HCT116 (cell line): ENCODE data around the gene CDC42EP3.

Source experiments
- EZH2 ChIP-seq: fragments of 200-600 bp; sonication (generic); IDR thresholded peaks from 2 replicates; pipeline ENCODE4 v1.6.1; 2017; ENCODE audit warnings: antibody characterized with exemption, mixed run types
- EZH2phosphoT487 ChIP-seq: fragments of 200-600 bp; IDR thresholded peaks from 2 replicates; pipeline ENCODE4 v1.6.1; 2018; ENCODE audit warnings: antibody characterized with exemption, borderline replicate concordance
- FOSL1 ChIP-seq: IDR thresholded peaks from 2 replicates; pipeline ENCODE4 v1.6.1; 2012; ENCODE audit warnings: low read depth
- JUND ChIP-seq: IDR thresholded peaks from 2 replicates; pipeline ENCODE4 v1.6.1; 2012
- POLR2A ChIP-seq: IDR thresholded peaks from 2 replicates; pipeline ENCODE4 v1.7.0; 2011; ENCODE audit warnings: borderline replicate concordance; ENCODE audit not compliant: insufficient read depth, insufficient read length; ENCODE audit errors: extremely low read depth
- SIN3A ChIP-seq: IDR thresholded peaks from 2 replicates; pipeline ENCODE4 v1.6.1; 2012; ENCODE audit warnings: low read depth
- SP1 ChIP-seq: IDR thresholded peaks from 2 replicates; pipeline ENCODE4 v1.6.1; 2012; ENCODE audit warnings: low read depth
- TCF7L2 ChIP-seq: IDR thresholded peaks from 2 replicates; pipeline ENCODE4 v1.7.0; 2011; ENCODE audit warnings: borderline replicate concordance, inconsistent platforms; ENCODE audit not compliant: insufficient read depth, insufficient read length; ENCODE audit errors: extremely low read depth
- ZFX ChIP-seq: fragments of 450-650 bp; IDR thresholded peaks from 2 replicates; pipeline ENCODE4 v1.6.1; 2017
- ZNF274 ChIP-seq: fragments of 200-500 bp; sonication (Bioruptor generic); IDR thresholded peaks from 2 replicates; pipeline ENCODE4 v1.6.1; 2014; ENCODE audit warnings: mild to moderate bottlenecking, low read depth, low read length, inconsistent platforms
- TF ChIP-seq, protein P1 (sequence below), 3 experiments: fragments of 200-600 bp in 1 of 3; sonication (generic) in 1 of 3; IDR thresholded peaks in 2 of 3; conservative IDR thresholded peaks in 1 of 3; 2 replicates each; pipeline ENCODE4 v1.5.1; 2012 to 2017; ENCODE audit warnings: low read depth in 2 of 3, low read length in 2 of 3, antibody characterized with exemption in 1 of 3, borderline replicate concordance in 1 of 3, control low read depth in 1 of 3, mild to moderate bottlenecking in 1 of 3, mixed read lengths in 1 of 3, mixed run types in 1 of 3, moderate library complexity in 1 of 3; ENCODE audit not compliant: insufficient read depth in 1 of 3
- TF ChIP-seq, protein P2 (sequence below): IDR thresholded peaks from 2 replicates; pipeline ENCODE4 v1.6.1; 2011; ENCODE audit warnings: mild to moderate bottlenecking, low read length, moderate library complexity; ENCODE audit not compliant: insufficient replicate concordance; ENCODE audit errors: extremely low read depth
- TF ChIP-seq, protein P3 (sequence below): IDR thresholded peaks from 2 replicates; pipeline ENCODE4 v1.6.1; 2012; ENCODE audit warnings: low read depth

DNA sequence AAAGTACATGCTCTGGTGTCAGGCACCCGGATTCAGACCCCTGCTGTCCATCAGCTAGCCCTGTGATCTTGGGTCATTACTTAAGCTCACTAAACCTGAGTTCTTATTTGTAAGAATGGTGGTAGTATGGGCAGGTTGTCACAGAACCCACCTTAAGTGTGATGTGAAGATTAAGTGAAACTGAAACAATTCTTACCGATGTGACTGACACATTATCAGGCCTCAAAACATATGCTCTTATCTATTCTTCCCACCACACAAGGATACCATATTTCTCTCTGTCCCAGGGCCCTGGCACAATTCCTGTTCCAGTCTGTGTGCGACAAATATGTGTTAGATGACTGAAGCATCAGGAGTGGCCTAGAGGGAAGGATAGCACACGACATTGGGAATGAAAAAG is 11.0 kb upstream of the CDC42EP3 start:
- TF ChIP-seq EZH2 (no peak), EZH2phosphoT487 (no peak), ZNF274 (no peak), ZFX (no peak), POLR2A (no peak), JUND (no peak), FOSL1 (no peak), SIN3A (no peak), TCF7L2 (no peak), SP1 (no peak)
- TF ChIP-seq, protein P1, sequence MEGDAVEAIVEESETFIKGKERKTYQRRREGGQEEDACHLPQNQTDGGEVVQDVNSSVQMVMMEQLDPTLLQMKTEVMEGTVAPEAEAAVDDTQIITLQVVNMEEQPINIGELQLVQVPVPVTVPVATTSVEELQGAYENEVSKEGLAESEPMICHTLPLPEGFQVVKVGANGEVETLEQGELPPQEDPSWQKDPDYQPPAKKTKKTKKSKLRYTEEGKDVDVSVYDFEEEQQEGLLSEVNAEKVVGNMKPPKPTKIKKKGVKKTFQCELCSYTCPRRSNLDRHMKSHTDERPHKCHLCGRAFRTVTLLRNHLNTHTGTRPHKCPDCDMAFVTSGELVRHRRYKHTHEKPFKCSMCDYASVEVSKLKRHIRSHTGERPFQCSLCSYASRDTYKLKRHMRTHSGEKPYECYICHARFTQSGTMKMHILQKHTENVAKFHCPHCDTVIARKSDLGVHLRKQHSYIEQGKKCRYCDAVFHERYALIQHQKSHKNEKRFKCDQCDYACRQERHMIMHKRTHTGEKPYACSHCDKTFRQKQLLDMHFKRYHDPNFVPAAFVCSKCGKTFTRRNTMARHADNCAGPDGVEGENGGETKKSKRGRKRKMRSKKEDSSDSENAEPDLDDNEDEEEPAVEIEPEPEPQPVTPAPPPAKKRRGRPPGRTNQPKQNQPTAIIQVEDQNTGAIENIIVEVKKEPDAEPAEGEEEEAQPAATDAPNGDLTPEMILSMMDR (IDR thresholded peaks at IDR 0.05 in 2 of 3, conservative IDR thresholded peaks at IDR 0.05 in 1 of 3; ENCODE audit: borderline replicate concordance in 1 of 3, insufficient read depth in 1 of 3, low read depth in 2 of 3, low read length in 2 of 3): no peak
- TF ChIP-seq, protein P2, sequence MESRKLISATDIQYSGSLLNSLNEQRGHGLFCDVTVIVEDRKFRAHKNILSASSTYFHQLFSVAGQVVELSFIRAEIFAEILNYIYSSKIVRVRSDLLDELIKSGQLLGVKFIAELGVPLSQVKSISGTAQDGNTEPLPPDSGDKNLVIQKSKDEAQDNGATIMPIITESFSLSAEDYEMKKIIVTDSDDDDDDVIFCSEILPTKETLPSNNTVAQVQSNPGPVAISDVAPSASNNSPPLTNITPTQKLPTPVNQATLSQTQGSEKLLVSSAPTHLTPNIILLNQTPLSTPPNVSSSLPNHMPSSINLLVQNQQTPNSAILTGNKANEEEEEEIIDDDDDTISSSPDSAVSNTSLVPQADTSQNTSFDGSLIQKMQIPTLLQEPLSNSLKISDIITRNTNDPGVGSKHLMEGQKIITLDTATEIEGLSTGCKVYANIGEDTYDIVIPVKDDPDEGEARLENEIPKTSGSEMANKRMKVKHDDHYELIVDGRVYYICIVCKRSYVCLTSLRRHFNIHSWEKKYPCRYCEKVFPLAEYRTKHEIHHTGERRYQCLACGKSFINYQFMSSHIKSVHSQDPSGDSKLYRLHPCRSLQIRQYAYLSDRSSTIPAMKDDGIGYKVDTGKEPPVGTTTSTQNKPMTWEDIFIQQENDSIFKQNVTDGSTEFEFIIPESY: no peak
- TF ChIP-seq, protein P3, sequence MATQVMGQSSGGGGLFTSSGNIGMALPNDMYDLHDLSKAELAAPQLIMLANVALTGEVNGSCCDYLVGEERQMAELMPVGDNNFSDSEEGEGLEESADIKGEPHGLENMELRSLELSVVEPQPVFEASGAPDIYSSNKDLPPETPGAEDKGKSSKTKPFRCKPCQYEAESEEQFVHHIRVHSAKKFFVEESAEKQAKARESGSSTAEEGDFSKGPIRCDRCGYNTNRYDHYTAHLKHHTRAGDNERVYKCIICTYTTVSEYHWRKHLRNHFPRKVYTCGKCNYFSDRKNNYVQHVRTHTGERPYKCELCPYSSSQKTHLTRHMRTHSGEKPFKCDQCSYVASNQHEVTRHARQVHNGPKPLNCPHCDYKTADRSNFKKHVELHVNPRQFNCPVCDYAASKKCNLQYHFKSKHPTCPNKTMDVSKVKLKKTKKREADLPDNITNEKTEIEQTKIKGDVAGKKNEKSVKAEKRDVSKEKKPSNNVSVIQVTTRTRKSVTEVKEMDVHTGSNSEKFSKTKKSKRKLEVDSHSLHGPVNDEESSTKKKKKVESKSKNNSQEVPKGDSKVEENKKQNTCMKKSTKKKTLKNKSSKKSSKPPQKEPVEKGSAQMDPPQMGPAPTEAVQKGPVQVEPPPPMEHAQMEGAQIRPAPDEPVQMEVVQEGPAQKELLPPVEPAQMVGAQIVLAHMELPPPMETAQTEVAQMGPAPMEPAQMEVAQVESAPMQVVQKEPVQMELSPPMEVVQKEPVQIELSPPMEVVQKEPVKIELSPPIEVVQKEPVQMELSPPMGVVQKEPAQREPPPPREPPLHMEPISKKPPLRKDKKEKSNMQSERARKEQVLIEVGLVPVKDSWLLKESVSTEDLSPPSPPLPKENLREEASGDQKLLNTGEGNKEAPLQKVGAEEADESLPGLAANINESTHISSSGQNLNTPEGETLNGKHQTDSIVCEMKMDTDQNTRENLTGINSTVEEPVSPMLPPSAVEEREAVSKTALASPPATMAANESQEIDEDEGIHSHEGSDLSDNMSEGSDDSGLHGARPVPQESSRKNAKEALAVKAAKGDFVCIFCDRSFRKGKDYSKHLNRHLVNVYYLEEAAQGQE: no peak
